ENCODE data around the gene LRRC59. TPM values are rescaled to one million over a fixed set of nuclear protein-coding genes. Genes with fewer than 3 reads are reported as not detected.
A peak's percentile ranks its signal among the peaks of the same experiment; 100 is the strongest.

The LRRC59 gene
- total RNA-seq: 181 and 191 TPM in 2 replicates

- peak within 1 kb of the TSS; percentile 100 for H3K4me3 ChIP-seq (ENCODE audit: low read depth, low read length)
- TF ChIP-seq, protein P1, sequence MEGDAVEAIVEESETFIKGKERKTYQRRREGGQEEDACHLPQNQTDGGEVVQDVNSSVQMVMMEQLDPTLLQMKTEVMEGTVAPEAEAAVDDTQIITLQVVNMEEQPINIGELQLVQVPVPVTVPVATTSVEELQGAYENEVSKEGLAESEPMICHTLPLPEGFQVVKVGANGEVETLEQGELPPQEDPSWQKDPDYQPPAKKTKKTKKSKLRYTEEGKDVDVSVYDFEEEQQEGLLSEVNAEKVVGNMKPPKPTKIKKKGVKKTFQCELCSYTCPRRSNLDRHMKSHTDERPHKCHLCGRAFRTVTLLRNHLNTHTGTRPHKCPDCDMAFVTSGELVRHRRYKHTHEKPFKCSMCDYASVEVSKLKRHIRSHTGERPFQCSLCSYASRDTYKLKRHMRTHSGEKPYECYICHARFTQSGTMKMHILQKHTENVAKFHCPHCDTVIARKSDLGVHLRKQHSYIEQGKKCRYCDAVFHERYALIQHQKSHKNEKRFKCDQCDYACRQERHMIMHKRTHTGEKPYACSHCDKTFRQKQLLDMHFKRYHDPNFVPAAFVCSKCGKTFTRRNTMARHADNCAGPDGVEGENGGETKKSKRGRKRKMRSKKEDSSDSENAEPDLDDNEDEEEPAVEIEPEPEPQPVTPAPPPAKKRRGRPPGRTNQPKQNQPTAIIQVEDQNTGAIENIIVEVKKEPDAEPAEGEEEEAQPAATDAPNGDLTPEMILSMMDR (IDR thresholded peaks at IDR 0.05; ENCODE audit: insufficient read depth, low read depth, low read length): peak; percentile 84
- DNase-seq (ENCODE audit: low read depth): peak; percentile 86
Observed at GRCh38 chr17:50397111-50397918, at the start of gene LRRC59. Gene LRRC59 (minus strand): TSS chr17:50397523. CDS start chr17:50397317, 206 bp downstream.

- TF ChIP-seq, protein P1 (IDR thresholded peaks at IDR 0.05; ENCODE audit: insufficient read depth, low read depth, low read length): no peak
- no peak overlapping the region for H3K4me3 ChIP-seq (ENCODE audit: low read depth, low read length)
- DNase-seq (ENCODE audit: low read depth): no peak
Observed at GRCh38 chr17:50445730-50446325, 48.5 kb upstream of the LRRC59 start.

GRCh38 chr17:50444841-50445715, 47.8 kb upstream of the LRRC59 start:
- TF ChIP-seq, protein P1 (IDR thresholded peaks at IDR 0.05; ENCODE audit: insufficient read depth, low read depth, low read length): no peak
- no peak for DNase-seq (ENCODE audit: low read depth)
- no peak overlapping the region for H3K4me3 ChIP-seq (ENCODE audit: low read depth, low read length)

- TF ChIP-seq, protein P1 (IDR thresholded peaks at IDR 0.05; ENCODE audit: insufficient read depth, low read depth, low read length): no peak
- DNase-seq (ENCODE audit: low read depth): peak; percentile 63
- no peak overlapping the region for H3K4me3 ChIP-seq (ENCODE audit: low read depth, low read length)
Observed at GRCh38 chr17:50443505-50443974, 46.2 kb upstream of the LRRC59 start.

DNA sequence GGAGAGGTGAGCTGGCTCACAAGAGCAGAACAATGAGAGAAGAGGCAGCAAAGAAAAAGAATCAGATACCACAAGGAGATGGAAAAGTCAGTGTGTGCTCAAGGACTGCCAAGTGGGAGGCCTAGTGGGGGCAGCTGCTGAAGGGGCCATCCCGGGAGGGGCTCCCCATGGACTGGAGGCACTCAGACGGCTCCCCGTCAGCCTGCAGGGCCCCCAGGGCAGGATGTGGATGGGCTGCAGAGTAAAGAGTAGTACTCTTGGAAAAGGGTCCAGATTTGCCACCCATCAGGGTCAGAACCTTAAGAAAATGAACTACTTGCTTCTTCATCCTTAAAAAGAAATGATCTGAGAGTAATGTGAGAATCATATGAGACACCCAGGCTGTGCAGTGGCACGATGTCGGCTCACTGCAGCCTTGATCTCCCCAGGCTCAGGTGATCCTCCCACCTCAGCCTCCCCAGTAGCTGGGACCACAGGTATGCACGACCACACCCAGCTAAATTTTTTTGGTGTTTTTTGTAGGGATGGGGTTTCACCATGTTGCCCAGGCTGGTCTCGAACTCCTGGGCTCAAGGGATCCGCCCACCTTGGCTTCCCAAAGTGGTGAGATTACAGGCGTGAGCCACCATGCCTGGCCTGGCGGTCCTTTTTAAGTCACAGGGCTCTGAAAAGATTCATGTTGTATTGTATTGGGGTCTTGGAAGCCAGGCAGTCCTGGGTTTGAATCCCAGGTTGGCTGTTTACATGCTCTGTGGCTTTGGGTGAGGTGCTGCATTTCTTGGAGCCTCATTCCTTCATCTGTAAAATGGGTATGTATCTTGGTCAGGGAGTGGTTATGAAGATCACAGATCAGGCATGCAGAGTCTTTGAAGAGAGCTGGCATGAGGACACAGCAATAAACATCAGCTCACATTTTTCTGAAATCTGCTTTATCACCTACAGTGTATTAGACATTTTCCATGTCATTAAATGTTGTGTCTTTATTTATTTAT, 43.8 kb upstream of the LRRC59 start:
- no peak overlapping the region for H3K4me3 ChIP-seq (ENCODE audit: low read depth, low read length)
- DNase-seq (ENCODE audit: low read depth): no peak
- TF ChIP-seq, protein P1 (IDR thresholded peaks at IDR 0.05; ENCODE audit: insufficient read depth, low read depth, low read length): no peak

Data from fibroblast of villous mesenchyme (primary cell).